IMR-90 (cell line): ENCODE data around the gene ABLIM3. TPM values are rescaled to one million over a fixed set of nuclear protein-coding genes. Genes with fewer than 3 reads are reported as not detected.
A peak's percentile ranks its signal among the peaks of the same experiment; 100 is the strongest.

Experiments
- ATAC-seq: fragments of 200-7000 bp; cut with Tn5 transposase; 2 replicates; pipeline ENCODE4 v1.9.1; 2020; ENCODE audit warnings: low read depth, mild to moderate bottlenecking, moderate library complexity
- BruUV-seq: library from RNA; stranded (reverse); fragments of 400-500 nt; replicated peaks from 2 replicates; lab custom pipeline; 2021; lab: Mats Ljungman, UMichigan
- CTCF ChIA-PET: fragments of 300-600 bp; formaldehyde crosslinking; extraction: SDS; loops from one replicate; lab custom pipeline; 2021; ENCODE audit warnings: antibody characterized with exemption; lab: Yijun Ruan, JAX
- POLR2A ChIA-PET: fragments of 300-600 bp; sonication (Branson Sonifier 250); formaldehyde crosslinking; loops from one replicate; lab custom pipeline; 2022; ENCODE audit warnings: antibody characterized with exemption; ENCODE audit not compliant: unreplicated experiment; lab: Charles Lee
- DNase-seq: peaks from one replicate; pipeline ENCODE4 v3.0.0; 2013
- H2AFZ ChIP-seq: replicated peaks from 2 replicates; pipeline ENCODE3; 2013; ENCODE audit warnings: low read length, mild to moderate bottlenecking; ENCODE audit not compliant: poor library complexity
- H2AK5ac ChIP-seq: 2 replicates; pipeline ENCODE4 v1.6.1; 2013; ENCODE audit warnings: low read depth, low read length, inconsistent platforms
- H2AK9ac ChIP-seq: replicated peaks from 2 replicates; pipeline ENCODE3; 2013; ENCODE audit warnings: mild to moderate bottlenecking, low read depth, low read length, moderate library complexity; ENCODE audit not compliant: poor library complexity
- H2BK120ac ChIP-seq: 2 replicates; pipeline ENCODE4 v1.6.1; 2013; ENCODE audit warnings: low read depth, low read length, inconsistent platforms
- H2BK15ac ChIP-seq: 3 replicates; pipeline ENCODE4 v1.6.1; 2013; ENCODE audit warnings: low read depth, low read length, inconsistent platforms
- H2BK20ac ChIP-seq: 2 replicates; pipeline ENCODE4 v1.6.1; 2013; ENCODE audit warnings: low read depth, mild to moderate bottlenecking, inconsistent platforms, low read length, moderate library complexity
- H2BK5ac ChIP-seq: 2 replicates; pipeline ENCODE4 v1.6.1; 2013; ENCODE audit warnings: mild to moderate bottlenecking, low read depth, low read length, inconsistent platforms; ENCODE audit not compliant: poor library complexity, severe bottlenecking
- H3K14ac ChIP-seq: replicated peaks from 2 replicates; pipeline ENCODE4 v1.6.1; 2013; ENCODE audit warnings: low read depth, low read length, inconsistent platforms
- H3K18ac ChIP-seq: 2 replicates; pipeline ENCODE4 v1.6.1; 2013; ENCODE audit warnings: low read depth, low read length, control low read depth
- H3K23ac ChIP-seq: 2 replicates; pipeline ENCODE4 v1.6.1; 2013; ENCODE audit warnings: low read depth, low read length, inconsistent platforms
- H3K27ac ChIP-seq: 2 replicates; pipeline ENCODE4 v1.5.1; 2013; ENCODE audit warnings: mild to moderate bottlenecking, control low read depth, low read length; ENCODE audit not compliant: insufficient read depth
- H3K27me3 ChIP-seq: 2 replicates; pipeline ENCODE4 v1.6.1; 2013; ENCODE audit warnings: low read length; ENCODE audit not compliant: control insufficient read depth, insufficient read depth
- H3K36me3 ChIP-seq: 2 replicates; pipeline ENCODE4 v1.6.1; 2013; ENCODE audit warnings: low read length, mixed read lengths; ENCODE audit not compliant: control insufficient read depth, insufficient read depth
- H3K4ac ChIP-seq: 2 replicates; pipeline ENCODE4 v1.6.1; 2013; ENCODE audit warnings: low read depth, low read length, inconsistent platforms
- H3K4me1 ChIP-seq: 2 replicates; pipeline ENCODE4 v1.6.1; 2013; ENCODE audit warnings: low read length, mixed read lengths; ENCODE audit not compliant: control insufficient read depth, insufficient read depth
- H3K4me2 ChIP-seq: 2 replicates; pipeline ENCODE4 v1.6.1; 2013; ENCODE audit warnings: low read depth, mild to moderate bottlenecking, control low read depth, low read length, moderate library complexity
- H3K4me3 ChIP-seq: 2 replicates; pipeline ENCODE4 v1.5.1; 2013; ENCODE audit warnings: low read depth, mild to moderate bottlenecking, control low read depth, low read length, moderate library complexity; ENCODE audit not compliant: insufficient read depth
- H3K56ac ChIP-seq: 2 replicates; pipeline ENCODE4 v1.6.1; 2013; ENCODE audit warnings: low read length, inconsistent platforms; ENCODE audit not compliant: insufficient read depth; ENCODE audit errors: extremely low read depth
- H3K79me1 ChIP-seq, 2 experiments: 2 replicates each; pipeline ENCODE4 v1.6.1; 2013; ENCODE audit warnings: low read length in 2 of 2, inconsistent platforms in 1 of 2, low read depth in 1 of 2
- H3K9ac ChIP-seq: 2 replicates; pipeline ENCODE4 v1.6.1; 2013; ENCODE audit warnings: low read depth, low read length, control low read depth
- H3K9me1 ChIP-seq: 2 replicates; pipeline ENCODE4 v1.6.1; 2013; ENCODE audit warnings: low read length, inconsistent platforms; ENCODE audit not compliant: insufficient read depth
- H3K9me3 ChIP-seq: 2 replicates; pipeline ENCODE4 v1.6.1; 2013; ENCODE audit warnings: low read length; ENCODE audit not compliant: control insufficient read depth, insufficient read depth
- H4K20me1 ChIP-seq: 2 replicates; pipeline ENCODE4 v1.6.1; 2013; ENCODE audit warnings: low read length, inconsistent platforms; ENCODE audit not compliant: insufficient read depth
- H4K5ac ChIP-seq: 2 replicates; pipeline ENCODE4 v1.6.1; 2013; ENCODE audit warnings: mild to moderate bottlenecking, low read depth, low read length, control low read depth
- H4K8ac ChIP-seq, 2 experiments: 2 replicates each; pipeline ENCODE4 v1.6.1; 2013; ENCODE audit warnings: low read depth in 2 of 2, low read length in 2 of 2, control low read depth in 1 of 2, inconsistent platforms in 1 of 2
- H4K91ac ChIP-seq: 2 replicates; pipeline ENCODE4 v1.6.1; 2013; ENCODE audit warnings: low read depth, low read length, inconsistent platforms; ENCODE audit not compliant: insufficient read depth
- BHLHE40 ChIP-seq: fragments of 150-350 bp; IDR thresholded peaks from 2 replicates; pipeline ENCODE4 v1.6.1; 2016; ENCODE audit warnings: mild to moderate bottlenecking, low read depth, low read length
- NFE2L2 ChIP-seq: fragments of 150-350 bp; IDR thresholded peaks from 2 replicates; pipeline ENCODE4 v1.6.1; 2016; ENCODE audit warnings: low read depth, mild to moderate bottlenecking, low read length
- POLR2A ChIP-seq: IDR thresholded peaks from 2 replicates; pipeline ENCODE4 v1.6.1; 2012; ENCODE audit warnings: mild to moderate bottlenecking, low read depth, low read length
- WGBS, 2 experiments: methylation state at CpG; one replicate each; pipeline versions ENCODE4 v1.1.5 to v1.1.7; 2013; ENCODE audit warnings: missing lambda C conversion rate in 2 of 2; ENCODE audit not compliant: insufficient read length in 1 of 2; ENCODE audit errors: extremely low coverage in 2 of 2; 5-methylcytosine and 5-hydroxymethylcytosine counted together
- dilution Hi-C: fragments of 300-500 bp; cut with HindIII; formaldehyde crosslinking; loops from one replicate; pipeline ENCODE4 v1.14.3; 2018; ENCODE audit warnings: low sequenced_read_pairs; ENCODE audit not compliant: unreplicated experiment
- in situ Hi-C: fragments of 300-500 bp; cut with MboI; formaldehyde crosslinking; loops from 3 replicates; pipeline ENCODE4 v1.14.3; 2019; ENCODE audit warnings: low sequenced_read_pairs, inconsistent platforms, mixed read lengths
- intact Hi-C: fragments of 100-400 bp; cut with micrococcal nuclease; formaldehyde crosslinking; loops from 2 replicates; pipeline ENCODE4 v1.10.0; 2022
- polyA plus RNA-seq, 3 experiments: library from polyadenylated mRNA; depleted of rRNA; stranded (reverse); fragments of >200 nt; gene quantifications; 2 replicates each; pipeline ENCODE4 v1.2.3, GENCODE V29; 2012; ENCODE audit warnings: low replicate concordance in 1 of 3
- total RNA-seq: library from RNA; depleted of rRNA; stranded (reverse); fragments of >200 nt; gene quantifications from 2 replicates; pipeline ENCODE4 v1.2.3, GENCODE V29; 2012

Gene ABLIM3
- total and polyA plus RNA-seq, 2 of the 4 experiments (the other 2 are of a cell fraction) = 33.3 to 69.9 TPM

DNA sequence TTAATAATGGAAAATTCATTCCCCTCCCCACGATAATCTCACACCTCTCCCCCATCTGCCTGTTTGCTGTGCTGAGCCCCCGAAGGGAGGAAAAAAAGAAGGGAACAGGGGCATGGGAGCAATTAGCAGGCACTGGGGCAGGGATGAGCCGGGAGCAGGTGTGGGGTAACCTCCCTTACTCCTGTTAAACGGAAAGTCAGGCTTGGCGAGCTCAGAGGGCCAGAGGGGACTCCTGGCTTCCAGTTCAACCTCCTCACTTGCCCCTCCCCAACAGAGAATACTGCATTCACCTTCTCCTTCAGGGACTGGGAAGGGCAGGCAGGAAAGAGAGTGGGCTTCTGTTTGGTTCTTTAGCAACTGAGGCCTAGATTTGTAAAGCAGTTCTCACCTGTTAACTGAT, 131.9 kb downstream of the ABLIM3 start:
- ATAC-seq (no peak), DNase-seq (no peak)
- no peak overlapping the region for H3K4me3 ChIP-seq
- TF ChIP-seq BHLHE40 (no peak), POLR2A (no peak), NFE2L2 (no peak)
- no TSS peak for BruUV-seq
- no peak overlapping the region for H4K91ac ChIP-seq
- no peaks in the 10 kb centered on the region; the same call in 1 of the 2 replicates for H3K27me3 ChIP-seq
- H3K23ac ChIP-seq = peak overlapping the region; percentile 36
- H2BK5ac ChIP-seq = no peak overlapping the region
- no peak overlapping the region for H3K18ac ChIP-seq
- H3K79me1 ChIP-seq = peaks cover 6 to 15% of the 10 kb centered on the region in 2 experiments
- in situ Hi-C loops = no loop called here
- CTCF ChIA-PET = no interaction called here
- peaks cover 2% of the 10 kb centered on the region; the same call in 1 of the 2 replicates for H3K9me3 ChIP-seq
- peaks cover 2% of the 10 kb centered on the region; the same call in 1 of the 2 replicates for H3K9me1 ChIP-seq
- H2AFZ ChIP-seq = no peak overlapping the region
- H3K27ac ChIP-seq = no peak overlapping the region
- H3K14ac ChIP-seq = no peak overlapping the region
- no peak overlapping the region for H3K56ac ChIP-seq
- H2BK120ac ChIP-seq = no peak overlapping the region
- intact Hi-C loops = loop anchor here (5.0 kb wide), 1 partner anchor 289 kb away; no protein-coding TSS in a partner anchor
- H3K4me2 ChIP-seq = no peak overlapping the region
- H2AK5ac ChIP-seq = peak overlapping the region; percentile 32; the same call in 1 of the 2 replicates
- H3K4ac ChIP-seq = no peak overlapping the region
- H2BK20ac ChIP-seq = no peak overlapping the region
- no peak overlapping the region for H4K5ac ChIP-seq
- no peak overlapping the region for H4K8ac ChIP-seq
- H3K4me1 ChIP-seq = peaks cover 4% of the 10 kb centered on the region
- no peak overlapping the region for H2BK15ac ChIP-seq
- no peaks in the 10 kb centered on the region for H3K36me3 ChIP-seq
- no CpG with 5 or more reads among the region's 5 CpGs for WGBS, 2 experiments
- H2AK9ac ChIP-seq = no peak overlapping the region
- dilution Hi-C loops = no loop called here
- H3K9ac ChIP-seq = no peak overlapping the region
- H4K20me1 ChIP-seq = no peaks in the 10 kb centered on the region
- POLR2A ChIA-PET = no interaction called here
